ENCODE data around the gene MCL1.

Gene MCL1

DNA sequence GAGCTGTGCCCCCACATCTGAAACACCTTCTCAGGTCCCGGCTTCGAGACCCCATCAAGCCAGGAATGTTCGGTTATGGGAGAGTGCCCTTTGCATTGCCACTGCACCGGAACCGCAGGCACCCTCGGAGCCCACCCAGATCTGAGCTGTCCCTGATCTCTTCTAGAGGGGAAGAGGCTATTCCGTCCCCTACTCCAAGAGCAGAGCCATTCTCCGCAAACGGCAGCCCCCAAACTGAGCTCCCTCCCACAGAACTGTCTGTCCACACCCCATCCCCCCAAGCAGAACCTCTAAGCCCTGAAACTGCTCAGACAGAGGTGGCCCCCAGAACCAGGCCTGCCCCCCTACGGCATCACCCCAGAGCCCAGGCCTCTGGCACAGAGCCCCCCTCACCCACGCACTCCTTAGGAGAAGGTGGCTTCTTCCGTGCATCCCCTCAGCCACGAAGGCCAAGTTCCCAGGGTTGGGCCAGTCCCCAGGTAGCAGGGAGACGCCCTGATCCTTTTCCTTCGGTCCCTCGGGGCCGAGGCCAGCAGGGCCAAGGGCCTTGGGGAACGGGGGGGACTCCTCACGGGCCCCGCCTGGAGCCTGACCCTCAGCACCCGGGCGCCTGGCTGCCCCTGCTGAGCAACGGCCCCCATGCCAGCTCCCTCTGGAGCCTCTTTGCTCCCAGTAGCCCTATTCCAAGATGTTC lies 25.9 kb downstream of the MCL1 start:
- no peak overlapping the region for H3K4me3 ChIP-seq (ENCODE audit: low read depth, low read length)
- no peak for DNase-seq (ENCODE audit: low read depth)
- TF ChIP-seq, protein P1, sequence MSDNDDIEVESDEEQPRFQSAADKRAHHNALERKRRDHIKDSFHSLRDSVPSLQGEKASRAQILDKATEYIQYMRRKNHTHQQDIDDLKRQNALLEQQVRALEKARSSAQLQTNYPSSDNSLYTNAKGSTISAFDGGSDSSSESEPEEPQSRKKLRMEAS (IDR thresholded peaks at IDR 0.05; ENCODE audit: low read depth, low read length), result no peak
- no peak for TF ChIP-seq CTCF (IDR thresholded peaks at IDR 0.05; ENCODE audit: low read depth, low read length)
- TF ChIP-seq POLR2A (IDR thresholded peaks at IDR 0.05; ENCODE audit: extremely low read depth, insufficient read length), result no peak
- no peak for TF ChIP-seq MYC (IDR thresholded peaks at IDR 0.05; ENCODE audit: low read depth, low read length)

GRCh38 chr1:150552911-150553289 lies 26.5 kb downstream of the MCL1 start:
- TF ChIP-seq, protein P1 (IDR thresholded peaks at IDR 0.05; ENCODE audit: low read depth, low read length), result no peak
- TF ChIP-seq CTCF (IDR thresholded peaks at IDR 0.05; ENCODE audit: low read depth, low read length) (no peak), MYC (IDR thresholded peaks at IDR 0.05; ENCODE audit: low read depth, low read length) (no peak), POLR2A (IDR thresholded peaks at IDR 0.05; ENCODE audit: extremely low read depth, insufficient read length) (no peak)
- H3K4me3 ChIP-seq (ENCODE audit: low read depth, low read length), result peak overlapping the region; percentile 9
- DNase-seq (ENCODE audit: low read depth), result no peak

- TF ChIP-seq MYC (IDR thresholded peaks at IDR 0.05; ENCODE audit: low read depth, low read length), result peak; percentile 46
- peak; percentile 15 for TF ChIP-seq CTCF (IDR thresholded peaks at IDR 0.05; ENCODE audit: low read depth, low read length)
- TF ChIP-seq POLR2A (IDR thresholded peaks at IDR 0.05; ENCODE audit: extremely low read depth, insufficient read length), result peak; percentile 24
- TF ChIP-seq, protein P1 (IDR thresholded peaks at IDR 0.05; ENCODE audit: low read depth, low read length), result peak; percentile 45
- DNase-seq (ENCODE audit: low read depth), result peak; percentile 98
- H3K4me3 ChIP-seq (ENCODE audit: low read depth, low read length), result peak overlapping the region; percentile 9
Measured at GRCh38 chr1:150552128-150552910, 27.1 kb downstream of the MCL1 start.

GRCh38 chr1:150551784-150552127 lies 27.7 kb downstream of the MCL1 start:
- H3K4me3 ChIP-seq (ENCODE audit: low read depth, low read length), result no peak overlapping the region
- TF ChIP-seq CTCF (IDR thresholded peaks at IDR 0.05; ENCODE audit: low read depth, low read length) (no peak), POLR2A (IDR thresholded peaks at IDR 0.05; ENCODE audit: extremely low read depth, insufficient read length) (no peak), MYC (IDR thresholded peaks at IDR 0.05; ENCODE audit: low read depth, low read length) (no peak)
- TF ChIP-seq, protein P1 (IDR thresholded peaks at IDR 0.05; ENCODE audit: low read depth, low read length), result no peak
- no peak for DNase-seq (ENCODE audit: low read depth)

DNA sequence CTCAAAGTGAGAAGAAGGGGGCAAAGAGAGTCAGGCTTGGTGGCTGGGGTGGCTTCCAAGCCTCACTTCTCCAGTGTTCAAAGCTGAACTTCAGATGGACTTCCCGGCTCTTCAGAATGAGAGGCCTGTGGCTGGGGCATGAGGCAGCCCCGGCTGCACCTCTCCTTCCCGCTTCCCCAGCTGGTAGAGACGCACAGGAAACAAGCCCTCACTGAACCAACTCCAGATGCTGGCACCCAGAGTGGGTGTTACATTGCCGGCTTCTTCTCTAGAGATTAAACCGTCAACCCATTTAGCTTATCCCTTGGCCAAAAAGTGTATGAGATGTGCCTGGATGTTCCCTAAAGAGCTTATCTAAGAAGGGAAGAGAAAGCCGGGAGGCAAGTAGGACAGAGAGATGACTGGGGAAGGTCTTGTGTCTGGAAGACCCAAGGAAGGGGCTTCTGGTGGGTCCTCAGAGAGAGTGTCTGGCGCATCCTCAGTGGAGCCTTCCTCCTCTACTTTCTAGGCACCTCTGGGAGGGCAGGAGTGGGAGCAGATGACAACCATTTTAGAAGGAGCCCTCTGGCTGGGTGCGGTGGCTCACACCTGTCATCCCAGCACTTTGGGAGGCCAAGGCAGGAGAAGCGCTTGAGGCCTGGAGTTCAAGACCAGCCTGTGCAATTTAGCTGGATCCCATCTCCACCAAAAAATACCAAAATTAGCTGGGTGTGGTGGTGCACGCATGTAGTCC lies 28.2 kb downstream of the MCL1 start:
- no peak for DNase-seq (ENCODE audit: low read depth)
- H3K4me3 ChIP-seq (ENCODE audit: low read depth, low read length), result no peak overlapping the region
- TF ChIP-seq CTCF (IDR thresholded peaks at IDR 0.05; ENCODE audit: low read depth, low read length) (no peak), MYC (IDR thresholded peaks at IDR 0.05; ENCODE audit: low read depth, low read length) (no peak), POLR2A (IDR thresholded peaks at IDR 0.05; ENCODE audit: extremely low read depth, insufficient read length) (no peak)
- TF ChIP-seq, protein P1 (IDR thresholded peaks at IDR 0.05; ENCODE audit: low read depth, low read length), result no peak
